Activated gamma-delta T cell treated with anti-CD3 and anti-CD28 coated beads, Interleukin-2, amount 50 U/mL, for 16 hours (primary cell): ENCODE results near the gene GNAZ.

Experiments
- DNase-seq: peaks from one replicate; pipeline ENCODE4 v3.0.0-alpha.2; 2020; ENCODE audit warnings: low read depth

The GNAZ gene

GRCh38 chr22:23077627-23078461, 7.5 kb downstream of the GNAZ start:
- DNase-seq: no peak

DNA sequence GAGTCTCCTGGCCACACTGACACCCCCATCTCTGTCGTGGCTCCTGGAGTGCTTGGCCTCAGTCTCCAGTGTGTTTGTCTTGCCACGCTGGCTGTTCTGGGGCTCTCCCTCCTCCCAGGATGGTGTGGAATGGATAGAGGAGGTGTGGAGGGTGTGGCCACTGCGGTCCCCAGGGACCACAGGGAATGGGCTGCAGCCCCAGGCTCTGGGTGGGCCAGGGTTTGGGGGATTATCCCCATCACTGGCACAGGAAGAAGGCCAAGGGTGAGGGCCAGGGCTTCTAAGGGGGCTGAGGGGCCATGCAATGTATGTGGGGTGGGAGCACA, 8.1 kb downstream of the GNAZ start:
- DNase-seq: no peak

DNA sequence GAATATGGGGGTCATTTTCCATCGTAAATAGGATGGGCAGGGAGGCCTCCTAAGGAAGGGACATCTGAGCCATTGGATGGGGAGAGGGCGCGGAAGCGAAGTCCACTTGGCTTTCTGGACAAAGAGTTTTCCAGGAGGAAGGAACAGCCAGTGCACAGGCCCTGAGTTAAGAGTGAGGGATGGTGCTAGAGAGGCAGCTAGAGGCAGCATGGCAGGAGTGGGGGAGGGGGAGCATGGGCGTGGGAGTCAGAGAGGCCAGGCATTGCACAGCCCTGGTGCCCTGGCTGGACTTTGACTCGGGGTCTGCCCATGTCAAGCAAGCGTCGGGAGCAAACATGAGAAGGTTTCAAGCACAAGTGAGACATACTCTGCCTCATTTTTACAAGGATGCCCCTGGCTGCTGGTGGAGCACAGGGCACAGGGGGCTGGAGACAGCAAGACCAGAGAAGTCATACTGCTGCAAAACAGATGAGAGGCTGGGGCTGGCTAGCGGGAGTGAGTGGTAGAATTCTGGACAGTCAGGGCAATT, 9.0 kb downstream of the GNAZ start:
- DNase-seq: no peak

GRCh38 chr22:23079814-23080521, 9.6 kb downstream of the GNAZ start:
- DNase-seq: no peak

GRCh38 chr22:23080613-23081290, 10.4 kb downstream of the GNAZ start:
- no peak for DNase-seq

- no peak for DNase-seq
Observed at GRCh38 chr22:23082534-23083314, 12.4 kb downstream of the GNAZ start.

DNA sequence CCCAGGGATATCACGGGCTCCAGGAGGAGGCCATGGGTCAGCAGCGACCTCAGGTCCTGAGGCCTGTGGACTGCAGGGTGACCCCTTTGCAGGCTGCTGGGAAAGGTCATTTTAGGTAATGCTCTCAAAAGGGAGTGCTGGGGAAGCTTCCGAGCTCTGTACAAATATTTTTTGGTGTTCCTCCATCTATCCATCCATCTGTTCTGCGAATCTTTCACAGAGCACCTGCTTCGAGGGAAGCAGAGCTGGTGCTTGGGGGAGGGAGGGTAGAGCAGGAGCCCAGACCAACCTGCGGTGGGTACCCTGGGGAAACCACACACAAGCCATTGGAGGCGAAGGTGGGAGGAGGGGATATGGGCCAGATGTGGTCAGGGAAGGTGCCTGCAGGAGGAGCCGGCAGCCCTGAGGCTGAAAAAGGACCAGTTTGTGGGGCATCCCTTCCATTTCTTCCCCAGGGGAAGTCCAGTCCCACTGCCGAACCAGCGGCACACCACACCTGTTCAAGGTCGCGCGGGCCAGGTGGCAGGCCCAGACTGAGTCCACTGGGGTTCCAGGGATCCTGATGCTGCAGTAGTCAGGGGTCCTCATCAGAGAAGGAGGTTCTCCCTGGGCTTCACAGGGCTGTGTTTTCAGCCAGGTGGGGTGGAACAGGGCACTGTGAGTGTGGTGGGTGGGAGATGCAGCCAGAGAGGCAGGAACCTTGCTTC, 13.1 kb downstream of the GNAZ start:
- DNase-seq: no peak

GRCh38 chr22:23084453-23085350, 14.4 kb downstream of the GNAZ start:
- no peak for DNase-seq

GRCh38 chr22:23085351-23085671, 15.0 kb downstream of the GNAZ start:
- DNase-seq: no peak

GRCh38 chr22:23085785-23086184, 15.5 kb downstream of the GNAZ start:
- no peak for DNase-seq

DNA sequence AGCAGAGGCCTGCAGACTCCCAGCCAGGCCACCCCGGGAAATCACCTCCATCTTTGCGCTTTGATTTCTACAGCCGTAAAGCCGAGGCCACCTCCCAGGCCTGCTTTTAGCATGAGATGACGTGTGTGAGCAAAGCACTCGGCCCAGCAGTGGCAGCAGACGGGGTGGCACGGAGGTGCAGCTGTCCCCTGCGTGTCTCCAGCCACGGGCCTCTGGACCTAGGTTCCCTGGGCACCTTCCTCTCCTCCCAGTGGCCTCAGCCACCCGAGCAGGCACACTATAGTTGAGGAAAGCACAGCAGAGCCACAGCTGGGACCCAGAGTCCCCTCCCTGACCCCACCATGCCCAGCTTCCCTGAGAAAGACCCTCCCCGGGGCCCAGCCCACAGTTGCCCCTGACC, 15.9 kb downstream of the GNAZ start:
- DNase-seq: no peak

DNA sequence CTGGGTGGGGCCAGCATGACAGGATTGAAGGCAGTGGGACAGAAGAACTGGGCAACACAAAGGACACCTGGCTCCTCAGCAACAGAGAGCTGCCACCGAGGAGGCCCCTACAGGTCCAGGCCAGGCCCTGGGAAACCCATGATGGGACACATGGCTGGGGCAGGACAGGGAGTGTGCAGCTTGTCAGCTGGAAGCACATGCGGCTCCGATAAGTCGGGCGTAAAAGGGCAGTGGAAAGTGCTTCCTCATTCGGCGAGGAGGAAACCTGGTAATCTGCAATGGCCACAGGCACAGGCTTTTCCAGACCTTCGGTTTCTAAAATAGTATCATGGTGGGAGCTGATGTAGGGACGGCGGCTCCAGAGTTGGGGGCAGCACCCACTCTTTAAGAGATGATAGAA, 16.5 kb downstream of the GNAZ start:
- DNase-seq: no peak

DNA sequence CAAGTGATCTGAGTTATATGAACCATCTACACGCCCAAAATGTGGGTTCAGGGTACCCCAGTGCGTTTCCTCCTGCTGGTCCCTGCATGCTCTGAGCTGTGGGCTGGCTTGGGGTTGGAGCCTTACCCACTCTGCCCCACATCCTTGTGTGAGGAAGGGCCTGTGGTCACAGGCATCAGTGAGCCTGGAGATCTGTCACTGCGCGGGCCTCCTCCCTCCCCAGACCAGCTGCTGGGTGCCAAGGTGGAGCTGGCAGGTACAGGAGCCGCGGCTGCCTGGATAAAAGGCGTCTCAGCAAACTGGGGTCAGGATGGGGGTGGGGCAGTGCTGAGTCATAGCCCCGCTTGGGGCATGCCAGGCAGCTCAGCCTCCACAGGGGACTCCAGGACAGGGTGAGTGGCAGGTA, 17.9 kb downstream of the GNAZ start:
- DNase-seq: no peak

DNA sequence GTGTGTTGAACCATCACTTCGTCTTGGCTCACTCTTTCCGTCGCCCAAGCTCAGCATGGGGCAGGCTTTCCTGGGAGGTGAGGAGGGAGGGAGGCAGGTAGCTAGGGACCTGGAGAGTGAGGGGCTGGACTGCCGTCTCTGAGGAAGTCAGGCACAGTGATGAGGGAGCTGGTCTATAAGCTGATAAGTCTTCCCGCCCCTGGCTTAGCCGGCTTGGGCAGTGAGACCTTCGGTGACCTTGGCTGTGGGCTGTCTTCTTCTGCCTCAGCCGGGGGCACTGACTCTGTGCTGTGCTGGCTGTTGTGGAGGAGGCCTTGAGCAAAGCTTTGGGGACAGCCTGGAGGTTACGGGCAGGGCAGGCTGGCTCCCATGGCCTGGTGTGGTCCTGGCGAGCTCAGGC, 18.7 kb downstream of the GNAZ start:
- DNase-seq: no peak

DNA sequence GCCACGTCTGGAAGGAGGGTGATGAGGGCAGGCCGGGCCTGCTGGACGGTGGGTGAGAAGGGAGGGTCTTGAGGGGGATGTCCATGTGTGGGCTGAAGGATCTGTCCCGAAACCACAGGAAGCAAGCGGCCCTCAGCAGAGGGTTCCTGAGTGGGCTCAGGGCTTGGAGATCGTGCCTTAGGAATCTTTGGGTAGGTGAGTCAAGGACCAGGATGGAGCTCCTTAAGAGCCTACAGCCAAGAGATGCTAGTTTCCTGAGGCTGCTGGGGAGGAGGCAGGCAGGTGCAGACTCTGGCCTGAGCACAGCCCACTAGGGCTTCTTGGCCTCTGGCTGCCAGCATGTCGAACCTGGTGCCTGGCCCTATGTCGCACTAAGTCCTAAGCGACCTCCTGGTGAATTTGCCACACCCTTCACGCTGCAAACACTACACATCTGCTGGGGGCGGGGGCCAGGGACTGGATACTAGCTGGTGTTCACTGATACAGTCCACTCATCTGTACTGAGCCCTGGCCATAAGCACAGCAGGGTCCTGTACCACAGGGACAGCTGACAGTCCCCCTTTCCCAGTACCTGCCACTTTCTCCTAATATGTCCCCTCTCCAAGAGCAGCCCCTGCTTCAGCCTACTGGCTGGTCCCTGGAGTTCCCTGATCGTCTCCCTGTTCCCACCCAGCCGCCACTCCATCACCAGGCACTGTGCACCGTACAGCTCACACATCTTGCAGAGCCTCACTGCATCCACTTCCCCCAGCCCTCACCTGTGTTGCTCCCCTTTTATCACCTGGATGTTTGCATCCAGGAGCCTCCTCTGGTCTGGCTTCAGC, 19.5 kb downstream of the GNAZ start:
- no peak for DNase-seq

DNA sequence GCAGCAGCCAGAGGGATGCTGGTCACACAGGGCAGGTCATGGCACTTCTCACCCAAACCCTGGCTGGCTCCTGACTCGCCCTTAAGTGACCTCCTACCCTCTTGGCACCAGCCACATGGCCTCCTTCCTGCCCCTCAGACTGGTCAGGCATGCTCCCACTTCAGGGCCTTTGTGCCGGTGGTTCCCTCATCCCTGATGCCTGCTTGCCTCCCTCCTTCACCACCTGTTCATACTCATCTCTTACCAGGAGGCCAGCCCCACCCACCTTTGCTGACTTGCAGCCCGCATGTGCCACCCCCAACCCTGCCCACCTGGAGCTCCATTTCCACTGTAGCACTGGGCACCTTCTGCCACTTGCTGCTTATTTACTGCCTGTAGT, 20.1 kb downstream of the GNAZ start:
- no peak for DNase-seq

DNA sequence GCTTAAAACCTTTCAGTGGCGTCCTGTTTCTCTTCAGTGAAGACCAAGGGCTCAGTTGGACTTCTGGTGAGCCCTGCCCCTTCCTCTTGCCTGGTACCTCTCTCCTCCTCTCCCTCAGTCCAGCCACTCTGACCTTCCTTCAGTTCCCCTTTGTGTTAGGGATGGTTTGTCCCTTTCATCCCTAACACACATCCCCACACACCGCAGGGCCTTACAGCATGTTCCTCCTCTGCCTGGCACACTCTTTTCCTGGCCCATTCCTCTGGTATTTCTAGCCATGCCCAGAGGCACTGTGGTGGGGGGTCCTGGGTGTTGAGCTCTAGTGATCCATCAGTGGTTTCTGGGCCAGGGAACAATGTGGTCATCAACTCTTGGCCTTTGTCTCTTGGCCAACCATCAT, 21.4 kb downstream of the GNAZ start:
- no peak for DNase-seq

- no peak for DNase-seq
Observed at GRCh38 chr22:23092217-23092955, 22.1 kb downstream of the GNAZ start.
